GM10248 (cell line): ENCODE measurements around the gene HERC4.
"Not testable (repeated sequence)": the region's sequence is repeated elsewhere in the genome, so short reads cannot be mapped to it uniquely, and the experiment has no call there.

Source experiments
- CTCF ChIA-PET: fragments of 300-600 bp; sonication (Branson Sonifier 250); formaldehyde crosslinking; extraction: SDS; loops from one replicate; lab custom pipeline; 2021; ENCODE audit warnings: antibody characterized with exemption; lab: Yijun Ruan, JAX
- POLR2A ChIA-PET: fragments of 350-650 bp; sonication (Branson Sonifier 250); formaldehyde crosslinking; extraction: SDS; loops from one replicate; lab custom pipeline; 2020; ENCODE audit warnings: antibody characterized with exemption; lab: Yijun Ruan, JAX
- DNase-seq: peaks from one replicate; pipeline ENCODE4 v3.0.0; 2012; ENCODE audit errors: extremely low spot score
- TF ChIP-seq, protein P1 (sequence below): IDR thresholded peaks from 2 replicates; pipeline ENCODE4 v1.5.1; 2012; ENCODE audit warnings: mild to moderate bottlenecking, low read depth; ENCODE audit errors: extremely low read depth, missing control alignments, control extremely low read depth

Gene HERC4

GRCh38 chr10:68081916-68082315 is 6.8 kb upstream of the HERC4 start:
- POLR2A ChIA-PET, result no interaction called here
- TF ChIP-seq, protein P1, sequence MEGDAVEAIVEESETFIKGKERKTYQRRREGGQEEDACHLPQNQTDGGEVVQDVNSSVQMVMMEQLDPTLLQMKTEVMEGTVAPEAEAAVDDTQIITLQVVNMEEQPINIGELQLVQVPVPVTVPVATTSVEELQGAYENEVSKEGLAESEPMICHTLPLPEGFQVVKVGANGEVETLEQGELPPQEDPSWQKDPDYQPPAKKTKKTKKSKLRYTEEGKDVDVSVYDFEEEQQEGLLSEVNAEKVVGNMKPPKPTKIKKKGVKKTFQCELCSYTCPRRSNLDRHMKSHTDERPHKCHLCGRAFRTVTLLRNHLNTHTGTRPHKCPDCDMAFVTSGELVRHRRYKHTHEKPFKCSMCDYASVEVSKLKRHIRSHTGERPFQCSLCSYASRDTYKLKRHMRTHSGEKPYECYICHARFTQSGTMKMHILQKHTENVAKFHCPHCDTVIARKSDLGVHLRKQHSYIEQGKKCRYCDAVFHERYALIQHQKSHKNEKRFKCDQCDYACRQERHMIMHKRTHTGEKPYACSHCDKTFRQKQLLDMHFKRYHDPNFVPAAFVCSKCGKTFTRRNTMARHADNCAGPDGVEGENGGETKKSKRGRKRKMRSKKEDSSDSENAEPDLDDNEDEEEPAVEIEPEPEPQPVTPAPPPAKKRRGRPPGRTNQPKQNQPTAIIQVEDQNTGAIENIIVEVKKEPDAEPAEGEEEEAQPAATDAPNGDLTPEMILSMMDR, result no peak
- no peak for DNase-seq
- CTCF ChIA-PET, result interaction anchor here (1.3 kb wide), 1 partner anchor 25 kb away, joined by 4 read pairs; no protein-coding TSS in a partner anchor

GRCh38 chr10:68080853-68081431 is 5.9 kb upstream of the HERC4 start:
- TF ChIP-seq, protein P1, result no peak
- POLR2A ChIA-PET, result no interaction called here
- CTCF ChIA-PET, result interaction anchor here (1.3 kb wide), 1 partner anchor 24 kb away, joined by 4 read pairs; no protein-coding TSS in a partner anchor

GRCh38 chr10:68079434-68079833 is 4.4 kb upstream of the HERC4 start:
- TF ChIP-seq, protein P1, result no peak
- CTCF ChIA-PET, result no interaction called here

More at GRCh38 chr10:68080853-68081431, 5.9 kb upstream of the HERC4 start:
- DNase-seq, result no peak

DNA sequence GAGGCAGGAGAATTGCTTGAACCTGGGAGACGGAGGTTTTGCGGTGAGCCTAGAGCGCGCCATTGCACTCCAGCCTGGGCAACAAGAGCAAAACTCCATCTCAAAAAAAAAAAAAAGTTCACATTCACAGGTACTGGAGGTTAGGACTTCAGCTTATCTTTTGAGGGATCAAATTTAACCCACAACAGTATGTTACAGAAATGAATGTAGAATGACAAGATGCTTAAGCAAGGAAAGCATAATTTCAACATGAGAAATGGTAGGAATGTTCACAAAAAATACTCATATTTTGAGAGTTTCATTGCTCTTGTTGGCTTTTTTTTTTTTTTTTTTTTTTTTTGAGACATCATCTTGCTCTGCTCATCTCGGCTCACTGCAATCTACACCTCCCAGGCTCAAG is 1.9 kb upstream of the HERC4 start:
- TF ChIP-seq, protein P1, result no peak
- DNase-seq, result no peak
- CTCF ChIA-PET, result no interaction called here
- POLR2A ChIA-PET, result no interaction called here

More at GRCh38 chr10:68079434-68079833, 4.4 kb upstream of the HERC4 start:
- no peak for DNase-seq
- POLR2A ChIA-PET, result no interaction called here

DNA sequence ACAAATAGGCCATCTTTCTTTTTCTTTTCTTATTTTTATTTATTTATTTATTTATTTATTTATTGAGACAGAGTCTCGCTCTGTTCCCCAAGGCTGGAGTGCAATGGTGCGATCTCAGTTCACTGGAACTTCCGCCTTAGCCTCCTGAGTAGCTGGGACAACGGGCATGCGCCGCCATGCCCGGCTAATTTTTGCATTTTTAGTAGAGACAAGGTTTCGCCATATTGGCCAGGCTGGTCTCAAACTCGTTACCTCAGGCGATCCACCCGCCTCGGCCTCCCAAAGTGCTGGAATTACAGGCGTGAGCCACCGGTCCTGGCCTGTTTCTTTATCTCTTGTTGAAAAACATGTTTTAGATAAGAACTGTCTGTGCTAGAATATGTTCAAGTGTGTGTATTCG is 998 bp upstream of the HERC4 start:
- CTCF ChIA-PET, result interaction anchor here (1.2 kb wide), 1 partner anchor 16 kb away, joined by 3 read pairs; no protein-coding TSS in a partner anchor
- POLR2A ChIA-PET, result not testable (repeated sequence)

GRCh38 chr10:68075550-68076004 is 494 bp upstream of the HERC4 start:
- ChIA-PET CTCF (interaction anchor here (1.2 kb wide), 1 partner anchor 15 kb away, joined by 3 read pairs; no protein-coding TSS in a partner anchor), POLR2A (interaction anchor here (0.7 kb wide), 1 partner anchor 88 kb away, joined by 5 read pairs; no protein-coding TSS in a partner anchor)
- DNase-seq, result peak; percentile 20
- TF ChIP-seq, protein P1, result no peak

More for the DNA sequence above, 998 bp upstream of the HERC4 start:
- DNase-seq, result not testable (repeated sequence)
